AG09319 (cell line): ENCODE measurements around the gene ACAT2.
"Not testable (repeated sequence)": the region's sequence is repeated elsewhere in the genome, so short reads cannot be mapped to it uniquely, and the experiment has no call there.

Experiments used
- DNase-seq: peaks from one replicate; pipeline ENCODE4 v3.0.0-alpha.2; 2010; ENCODE audit warnings: low read depth; ENCODE audit errors: extremely low read depth
- CTCF ChIP-seq: IDR thresholded peaks from 2 replicates; pipeline ENCODE4 v1.5.1; 2011; ENCODE audit warnings: low read depth, mild to moderate bottlenecking, inconsistent platforms, low read length, moderate library complexity

ACAT2 gene

DNA sequence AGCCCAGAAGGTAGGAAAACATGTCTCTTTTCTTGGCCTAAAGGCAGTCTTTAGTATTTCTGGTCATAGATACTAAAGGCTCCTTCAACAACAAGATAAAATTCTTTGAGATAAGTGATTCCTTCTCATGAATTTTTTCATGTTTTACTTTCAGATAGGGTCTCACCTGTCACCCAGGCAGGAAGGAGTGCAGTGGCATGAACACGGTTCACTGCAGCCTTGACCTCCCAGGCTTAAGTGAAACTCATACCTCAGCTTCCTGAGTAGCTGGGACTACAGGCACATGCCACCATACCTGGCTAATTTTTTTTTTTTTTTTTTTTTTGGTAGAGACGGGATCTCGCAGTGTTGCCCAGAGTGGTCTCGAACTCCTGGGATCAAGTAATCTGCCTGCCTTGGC, 47.3 kb downstream of the ACAT2 start:
- no peak for TF ChIP-seq CTCF
- DNase-seq = no peak

DNA sequence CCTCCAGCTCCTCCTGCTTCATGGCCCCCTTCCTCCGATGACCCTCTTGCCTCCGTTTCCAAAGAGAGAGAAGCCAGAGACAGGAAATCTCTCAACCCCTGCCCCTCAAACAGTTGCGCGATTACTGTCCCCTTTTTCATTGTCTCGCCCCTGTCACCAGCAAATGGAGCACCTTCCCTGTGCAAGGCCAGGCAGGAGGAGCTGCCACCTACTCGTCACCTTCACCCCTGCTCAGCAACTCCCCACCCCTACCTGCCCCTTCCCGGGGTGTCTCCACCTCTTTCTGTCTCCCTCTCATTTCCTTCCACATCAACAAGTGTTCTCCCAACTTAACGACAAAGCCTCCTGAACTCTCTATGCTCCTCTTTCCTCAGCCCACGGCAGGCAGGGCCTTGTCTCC, 51.9 kb downstream of the ACAT2 start:
- DNase-seq = no peak
- TF ChIP-seq CTCF = no peak

DNA sequence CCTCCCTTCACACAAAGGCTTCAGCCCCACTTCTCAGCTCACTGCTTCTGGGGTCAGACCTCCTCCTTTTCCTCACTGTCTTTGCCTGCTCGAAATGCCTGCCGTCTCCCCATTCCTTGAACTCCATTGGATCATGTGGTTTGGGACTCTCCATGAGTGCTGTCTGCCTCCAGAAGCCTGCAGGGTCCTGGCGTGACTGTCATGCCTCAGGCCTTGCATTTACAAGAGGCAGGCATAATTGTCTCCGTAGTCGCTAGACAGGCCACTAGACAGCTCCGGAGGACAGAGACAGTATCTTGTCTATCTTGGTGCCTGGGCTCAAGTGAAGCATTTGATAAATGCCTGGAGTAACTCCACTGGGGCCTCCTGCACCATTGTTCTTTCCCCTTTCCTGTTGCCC, 53.6 kb downstream of the ACAT2 start:
- no peak for DNase-seq
- TF ChIP-seq CTCF = no peak

DNA sequence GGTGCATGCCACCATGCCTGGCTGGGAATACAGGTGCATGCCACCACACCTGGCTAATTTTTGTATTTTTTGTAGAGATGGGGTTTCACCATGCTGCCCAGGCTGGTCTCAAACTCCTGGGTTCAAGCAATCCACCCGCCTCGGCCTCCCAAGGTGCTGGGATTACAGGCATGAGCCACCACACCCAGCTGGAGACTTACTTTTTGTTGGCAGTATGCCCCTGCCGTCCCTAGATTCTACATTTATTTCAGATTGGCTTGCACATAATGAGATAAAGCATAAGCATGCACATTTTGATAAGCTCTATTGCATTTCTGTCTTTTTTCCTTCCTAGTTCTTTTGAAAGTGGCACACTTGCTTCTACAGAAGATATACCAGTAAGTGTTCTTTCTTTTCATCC, 54.9 kb downstream of the ACAT2 start:
- not testable (repeated sequence) for DNase-seq

- no peak for TF ChIP-seq CTCF
- no peak for DNase-seq
Observed at GRCh38 chr6:159817951-159818739, 56.3 kb downstream of the ACAT2 start.

DNA sequence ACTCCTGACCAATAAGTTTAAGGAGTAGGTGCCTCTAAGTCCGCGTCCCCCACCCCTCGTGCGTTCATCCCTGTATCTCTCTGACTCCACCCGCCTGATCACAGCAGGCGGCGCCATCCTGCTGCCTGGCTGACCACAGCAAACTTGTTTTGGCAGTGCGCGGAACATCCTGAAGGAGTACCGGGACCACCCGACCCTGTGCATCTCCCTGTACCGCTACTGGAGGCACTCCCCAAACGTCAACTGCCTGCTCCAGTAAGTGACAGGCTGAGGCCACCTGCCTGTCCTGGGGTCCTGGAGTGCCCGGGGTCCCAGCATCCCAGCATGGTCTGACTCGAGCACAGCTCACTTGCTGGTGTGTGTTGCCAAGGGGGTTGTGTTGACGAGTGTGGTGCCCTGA, 57.3 kb downstream of the ACAT2 start:
- DNase-seq = no peak
- no peak for TF ChIP-seq CTCF

DNA sequence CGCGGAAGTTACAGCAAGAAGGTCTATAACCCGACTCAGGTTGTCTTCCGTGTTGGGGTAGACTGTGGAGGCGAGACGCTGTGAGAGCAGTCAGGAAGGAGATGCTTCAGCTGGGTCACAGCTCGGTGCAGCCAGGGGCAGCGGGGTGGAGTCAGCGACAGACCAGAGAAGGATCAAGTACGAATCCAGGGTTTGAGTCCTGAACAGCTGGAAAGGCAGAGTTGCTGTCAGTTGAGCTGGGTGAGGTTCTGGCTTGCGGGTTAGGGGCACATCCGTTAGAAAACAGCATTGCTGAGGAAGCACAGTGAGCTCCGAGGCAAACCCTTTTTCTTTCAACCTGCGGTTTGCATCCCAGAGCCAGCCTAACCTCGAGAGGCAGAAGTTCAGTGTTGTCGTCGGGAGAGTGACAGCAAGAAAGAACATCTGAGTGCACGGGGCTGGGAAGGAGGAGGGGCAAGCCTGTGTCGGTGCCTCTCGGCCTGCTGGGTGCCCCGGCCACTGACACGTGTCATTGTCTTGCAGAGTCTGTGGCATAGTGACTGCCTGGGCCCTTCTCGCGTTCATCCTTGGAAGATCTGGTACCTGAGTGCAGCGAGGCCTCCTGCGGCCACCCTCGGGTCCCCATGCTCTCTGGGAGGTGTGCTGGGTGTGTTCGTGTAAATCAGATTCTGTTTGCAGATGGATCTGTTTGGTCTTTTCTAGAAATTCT, 58.2 kb downstream of the ACAT2 start:
- no peak for TF ChIP-seq CTCF
- no peak for DNase-seq
